Muscle layer of duodenum (tissue), 2 donors: ENCODE results near the gene RBM10.

ENCODE experiments used
- H3K27ac ChIP-seq: one replicate; pipeline ENCODE4 v1.7.0; 2013; ENCODE audit warnings: mild to moderate bottlenecking, low read length
- H3K27me3 ChIP-seq: one replicate; pipeline ENCODE4 v1.7.0; 2013; ENCODE audit warnings: low read depth, mild to moderate bottlenecking, control low read depth, low read length
- H3K36me3 ChIP-seq, 2 donors: one replicate each; pipeline ENCODE4 v1.7.0; 2013; ENCODE audit warnings: low read length in 2 of 2, control low read depth in 1 of 2, mild to moderate bottlenecking in 1 of 2; ENCODE audit not compliant: insufficient read depth in 2 of 2, control insufficient read depth in 1 of 2
- H3K4me1 ChIP-seq, 2 donors: one replicate each; pipeline ENCODE4 v1.7.0; 2013; ENCODE audit warnings: low read length in 2 of 2, mild to moderate bottlenecking in 2 of 2, control low read depth in 1 of 2, moderate library complexity in 1 of 2; ENCODE audit not compliant: insufficient read depth in 2 of 2, control insufficient read depth in 1 of 2
- H3K4me3 ChIP-seq, 2 donors: one replicate each; pipeline ENCODE4 v1.7.0; 2013; ENCODE audit warnings: low read length in 2 of 2, low read depth in 1 of 2, mild to moderate bottlenecking in 1 of 2
- H3K9me3 ChIP-seq, 2 donors: one replicate each; pipeline ENCODE4 v1.7.0; 2013; ENCODE audit warnings: low read length in 2 of 2, control low read depth in 1 of 2, mild to moderate bottlenecking in 1 of 2; ENCODE audit not compliant: control insufficient read depth in 1 of 2
- donor health status: healthy.

The RBM10 gene

GRCh38 chrX:47223476-47224250 is 78.6 kb downstream of the RBM10 start:
- Histone ChIP-seq H3K27me3 (no peaks in the 10 kb centered on the region), H3K4me1 (peaks cover 0 to 22% of the 10 kb centered on the region in 2 donors), H3K4me3 (no peak overlapping the region), H3K27ac (no peak overlapping the region), H3K36me3 (peaks cover 35 to 45% of the 10 kb centered on the region in 2 donors), H3K9me3 (no peaks in the 10 kb centered on the region)

DNA sequence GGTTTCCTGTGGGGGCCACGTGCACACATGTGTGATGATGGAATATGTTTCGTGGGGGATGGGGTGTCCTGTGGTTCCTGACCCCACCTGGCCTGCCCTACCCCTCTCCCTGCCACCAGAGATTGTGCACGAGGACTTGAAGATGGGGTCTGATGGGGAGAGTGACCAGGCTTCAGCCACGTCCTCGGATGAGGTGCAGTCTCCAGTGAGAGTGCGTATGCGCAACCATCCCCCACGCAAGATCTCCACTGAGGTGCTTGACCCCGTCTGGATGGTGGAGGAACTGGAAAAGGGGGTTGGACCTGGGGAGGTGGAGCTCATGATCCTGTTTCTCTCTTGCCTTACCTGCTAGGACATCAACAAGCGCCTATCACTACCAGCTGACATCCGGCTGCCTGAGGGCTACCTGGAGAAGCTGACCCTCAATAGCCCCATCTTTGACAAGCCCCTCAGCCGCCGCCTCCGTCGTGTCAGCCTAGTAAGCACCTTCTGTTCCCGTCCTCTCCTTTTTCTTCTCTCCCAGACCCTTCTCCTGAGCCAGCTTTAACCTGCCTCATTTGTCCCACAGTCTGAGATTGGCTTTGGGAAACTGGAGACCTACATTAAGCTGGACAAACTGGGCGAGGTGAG is 79.4 kb downstream of the RBM10 start:
- no peak overlapping the region for H3K27ac ChIP-seq
- no peaks in the 10 kb centered on the region for H3K27me3 ChIP-seq
- H3K9me3 ChIP-seq, result no peaks in the 10 kb centered on the region
- H3K4me1 ChIP-seq, result peaks cover 0 to 22% of the 10 kb centered on the region in 2 donors
- H3K36me3 ChIP-seq, result peaks cover 35 to 46% of the 10 kb centered on the region in 2 donors
- no peak overlapping the region for H3K4me3 ChIP-seq

- Histone ChIP-seq H3K4me3 (no peak overlapping the region), H3K27ac (no peak overlapping the region), H3K9me3 (no peaks in the 10 kb centered on the region), H3K36me3 (peaks cover 35 to 46% of the 10 kb centered on the region in 2 donors), H3K4me1 (peaks cover 0 to 17% of the 10 kb centered on the region in 2 donors), H3K27me3 (no peaks in the 10 kb centered on the region)
These were observed 79.9 kb downstream of the RBM10 start for GRCh38 chrX:47224896-47225290.

DNA sequence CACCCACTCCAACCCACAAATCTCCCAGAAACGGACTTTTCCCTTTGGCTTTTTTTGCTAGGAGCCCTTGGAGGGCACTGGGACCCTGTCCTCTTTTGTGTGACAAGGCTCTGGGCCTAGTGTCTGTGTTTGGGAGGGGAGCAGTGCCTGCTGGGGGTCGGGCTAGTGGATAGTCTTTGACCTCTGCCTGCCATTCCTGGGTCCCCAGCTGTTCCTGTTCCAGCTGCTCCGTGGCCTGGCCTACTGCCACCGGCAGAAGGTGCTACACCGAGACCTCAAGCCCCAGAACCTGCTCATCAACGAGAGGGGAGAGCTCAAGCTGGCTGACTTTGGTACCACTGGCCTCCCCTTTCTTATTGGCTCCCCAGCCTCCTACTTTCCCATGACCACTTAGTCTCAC is 81.0 kb downstream of the RBM10 start:
- peaks cover 35 to 46% of the 10 kb centered on the region in 2 donors for H3K36me3 ChIP-seq

DNA sequence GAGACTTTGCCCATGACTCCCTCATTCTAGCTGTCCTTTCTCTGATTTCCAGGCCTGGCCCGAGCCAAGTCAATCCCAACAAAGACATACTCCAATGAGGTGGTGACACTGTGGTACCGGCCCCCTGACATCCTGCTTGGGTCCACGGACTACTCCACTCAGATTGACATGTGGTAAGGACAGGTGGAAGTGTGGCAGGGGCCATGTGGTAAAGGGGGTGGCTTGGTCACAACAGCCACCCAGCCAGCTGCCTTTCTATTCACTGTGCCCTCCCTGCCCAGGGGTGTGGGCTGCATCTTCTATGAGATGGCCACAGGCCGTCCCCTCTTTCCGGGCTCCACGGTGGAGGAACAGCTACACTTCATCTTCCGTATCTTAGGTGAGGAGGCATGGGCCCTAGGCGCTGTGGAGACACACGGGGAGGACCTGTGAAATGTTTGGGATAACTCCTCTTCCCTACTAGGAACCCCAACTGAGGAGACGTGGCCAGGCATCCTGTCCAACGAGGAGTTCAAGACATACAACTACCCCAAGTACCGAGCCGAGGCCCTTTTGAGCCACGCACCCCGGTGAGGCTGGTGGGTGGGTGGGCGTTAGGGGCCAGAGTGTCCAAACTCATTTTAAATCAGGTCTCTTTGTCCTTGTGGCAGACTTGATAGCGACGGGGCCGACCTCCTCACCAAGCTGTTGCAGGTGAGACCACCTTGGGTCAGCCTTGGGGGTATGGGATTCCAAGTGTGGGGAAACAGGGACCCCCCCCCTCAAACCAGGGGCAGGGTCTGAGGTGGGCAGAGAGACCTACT is 81.7 kb downstream of the RBM10 start:
- Histone ChIP-seq H3K9me3 (no peaks in the 10 kb centered on the region), H3K36me3 (peaks cover 35 to 46% of the 10 kb centered on the region in 2 donors), H3K27me3 (no peaks in the 10 kb centered on the region)

More for the DNA sequence above, 81.0 kb downstream of the RBM10 start:
- no peaks in the 10 kb centered on the region for H3K9me3 ChIP-seq
- H3K4me3 ChIP-seq, result no peak overlapping the region
- H3K27ac ChIP-seq, result no peak overlapping the region
- H3K27me3 ChIP-seq, result no peaks in the 10 kb centered on the region
- H3K4me1 ChIP-seq, result peaks cover 0 to 5% of the 10 kb centered on the region in 2 donors

DNA sequence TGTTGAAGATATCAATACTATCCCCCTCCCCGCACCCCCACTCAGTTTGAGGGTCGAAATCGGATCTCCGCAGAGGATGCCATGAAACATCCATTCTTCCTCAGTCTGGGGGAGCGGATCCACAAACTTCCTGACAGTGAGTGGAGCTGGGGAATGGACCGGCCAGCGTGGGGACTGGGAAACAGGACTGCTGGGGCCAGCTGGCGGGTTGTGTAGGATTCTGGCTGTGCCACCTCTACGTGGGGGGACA is 82.2 kb downstream of the RBM10 start:
- H3K4me3 ChIP-seq, result no peak overlapping the region
- peaks cover 0 to under 1% of the 10 kb centered on the region in 2 donors for H3K4me1 ChIP-seq
- no peak overlapping the region for H3K27ac ChIP-seq
- peaks cover 35 to 46% of the 10 kb centered on the region in 2 donors for H3K36me3 ChIP-seq
- H3K9me3 ChIP-seq, result no peaks in the 10 kb centered on the region
- H3K27me3 ChIP-seq, result no peaks in the 10 kb centered on the region

More for the DNA sequence above, 81.7 kb downstream of the RBM10 start:
- no peak overlapping the region for H3K4me3 ChIP-seq
- H3K27ac ChIP-seq, result no peak overlapping the region
- H3K4me1 ChIP-seq, result peaks cover 0 to under 1% of the 10 kb centered on the region in 2 donors

GRCh38 chrX:47228550-47229270 is 83.7 kb downstream of the RBM10 start:
- H3K4me1 ChIP-seq, result peaks cover 0 to 5% of the 10 kb centered on the region in 2 donors
- H3K4me3 ChIP-seq, result no peak overlapping the region
- H3K9me3 ChIP-seq, result no peaks in the 10 kb centered on the region
- no peaks in the 10 kb centered on the region for H3K27me3 ChIP-seq
- peaks cover 33 to 45% of the 10 kb centered on the region in 2 donors for H3K36me3 ChIP-seq
- H3K27ac ChIP-seq, result no peak overlapping the region

DNA sequence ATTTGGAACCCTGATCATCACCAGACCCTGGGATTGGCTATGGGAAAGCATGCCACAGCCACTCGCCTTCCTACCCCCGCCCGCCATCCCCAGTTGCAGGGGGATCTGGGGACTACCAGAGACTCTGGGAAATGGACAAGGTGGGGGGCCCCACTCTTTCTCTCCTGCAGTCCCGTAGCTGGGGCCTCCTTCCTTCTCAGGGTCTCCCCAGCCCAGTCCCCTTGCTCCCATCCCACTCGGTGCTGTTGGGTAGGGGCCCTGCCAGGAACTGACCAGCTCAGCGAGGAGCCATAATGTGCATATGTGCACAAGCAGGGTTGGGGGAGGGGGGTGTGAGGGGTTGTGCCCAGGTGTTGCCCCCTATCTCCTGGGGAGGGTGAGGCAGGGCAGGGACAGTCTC is 84.4 kb downstream of the RBM10 start:
- Histone ChIP-seq H3K27ac (no peak overlapping the region), H3K4me1 (peaks cover 0 to 5% of the 10 kb centered on the region in 2 donors), H3K9me3 (no peaks in the 10 kb centered on the region), H3K27me3 (no peaks in the 10 kb centered on the region), H3K36me3 (peaks cover 26 to 38% of the 10 kb centered on the region in 2 donors), H3K4me3 (no peak overlapping the region)

GRCh38 chrX:47230136-47230868 is 85.3 kb downstream of the RBM10 start:
- no peak overlapping the region for H3K27ac ChIP-seq
- no peak overlapping the region for H3K4me3 ChIP-seq
- H3K36me3 ChIP-seq, result peaks cover 17 to 29% of the 10 kb centered on the region in 2 donors
- peaks cover 0 to 5% of the 10 kb centered on the region in 2 donors for H3K4me1 ChIP-seq
- no peaks in the 10 kb centered on the region for H3K27me3 ChIP-seq
- H3K9me3 ChIP-seq, result no peaks in the 10 kb centered on the region

DNA sequence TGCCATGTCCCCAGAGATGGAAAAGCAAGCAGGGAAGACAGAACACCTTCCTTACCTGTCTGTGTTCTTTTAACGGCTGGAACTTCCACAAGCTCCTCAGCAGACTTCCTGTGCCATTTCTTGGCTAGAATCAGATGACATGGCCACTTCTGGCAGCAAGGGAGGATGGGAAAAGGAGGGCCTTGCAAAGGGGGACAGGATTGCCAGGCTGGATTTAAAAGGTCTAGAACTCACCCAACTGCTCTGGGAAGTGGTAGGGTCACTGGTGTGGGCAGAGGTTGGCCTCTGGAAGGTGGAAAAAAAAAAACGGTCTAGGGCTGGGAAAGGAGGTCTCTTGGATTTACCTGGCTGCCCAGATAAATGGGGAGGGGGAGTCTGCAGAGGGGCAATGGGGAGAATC is 86.1 kb downstream of the RBM10 start:
- Histone ChIP-seq H3K36me3 (peaks cover 11 to 20% of the 10 kb centered on the region in 2 donors), H3K4me3 (no peak overlapping the region), H3K9me3 (no peaks in the 10 kb centered on the region), H3K27ac (no peak overlapping the region), H3K27me3 (no peaks in the 10 kb centered on the region), H3K4me1 (peaks cover 0 to 5% of the 10 kb centered on the region in 2 donors)
